Astrocyte (in vitro differentiated cells and primary cell): ENCODE measurements around the gene LNX2. TPM values are rescaled to one million over a fixed set of nuclear protein-coding genes. Genes with fewer than 3 reads are reported as not detected.

Experiments
- DNase-seq: peaks from one replicate; pipeline ENCODE4 v3.0.0-alpha.2; 2010; ENCODE audit warnings: low read depth
- FAIRE-seq: peaks from 2 replicates; lab custom pipeline; 2011; peaks lifted over from hg19 to GRCh38; lab: Jason Lieb, UNC
- H2AFZ ChIP-seq: 2 replicates; pipeline ENCODE4 v1.6.0; 2012; ENCODE audit warnings: low read depth, low read length, inconsistent platforms
- H3K27ac ChIP-seq: 2 replicates; pipeline ENCODE4 v1.5.1; 2011; ENCODE audit warnings: low read depth, low read length, inconsistent platforms
- H3K27me3 ChIP-seq: 2 replicates; pipeline ENCODE4 v1.6.0; 2011; ENCODE audit warnings: low read length, inconsistent platforms; ENCODE audit not compliant: insufficient read depth
- H3K36me3 ChIP-seq: 2 replicates; pipeline ENCODE4 v1.5.1; 2011; ENCODE audit warnings: low read length, inconsistent platforms; ENCODE audit not compliant: insufficient read depth
- H3K4me1 ChIP-seq: 2 replicates; pipeline ENCODE4 v1.5.1; 2011; ENCODE audit warnings: low read length, inconsistent platforms; ENCODE audit not compliant: insufficient read depth
- H3K4me2 ChIP-seq: 2 replicates; pipeline ENCODE4 v1.6.0; 2012; ENCODE audit warnings: low read length, inconsistent platforms
- H3K4me3 ChIP-seq: 2 replicates; pipeline ENCODE4 v1.5.1; 2011; ENCODE audit warnings: low read depth, mild to moderate bottlenecking, low read length, inconsistent platforms; ENCODE audit not compliant: insufficient read depth
- H3K79me2 ChIP-seq: 2 replicates; pipeline ENCODE4 v1.6.0; 2012; ENCODE audit warnings: mild to moderate bottlenecking, low read length, inconsistent platforms; ENCODE audit not compliant: insufficient read depth
- H3K9ac ChIP-seq: 2 replicates; pipeline ENCODE4 v1.6.0; 2012; ENCODE audit warnings: mild to moderate bottlenecking, low read length, inconsistent platforms
- H3K9me3 ChIP-seq: 2 replicates; pipeline ENCODE4 v1.5.1; 2012; ENCODE audit warnings: low read depth, mild to moderate bottlenecking, low read length, inconsistent platforms; ENCODE audit not compliant: insufficient read depth
- H4K20me1 ChIP-seq: 2 replicates; pipeline ENCODE4 v1.6.0; 2012; ENCODE audit warnings: low read length, inconsistent platforms; ENCODE audit not compliant: insufficient read depth
- H3K27ac Mint-ChIP-seq: one replicate; pipeline ENCODE4 v1.8.0; 2021; ENCODE audit warnings: mild to moderate bottlenecking, mixed read lengths; ENCODE audit not compliant: unreplicated experiment
- H3K27me3 Mint-ChIP-seq: one replicate; pipeline ENCODE4 v1.8.0; 2021; ENCODE audit warnings: low read depth, mixed read lengths; ENCODE audit not compliant: unreplicated experiment
- H3K36me3 Mint-ChIP-seq: one replicate; pipeline ENCODE4 v1.8.0; 2021; ENCODE audit warnings: low read depth, mixed read lengths; ENCODE audit not compliant: unreplicated experiment
- H3K4me1 Mint-ChIP-seq: one replicate; pipeline ENCODE4 v1.8.0; 2021; ENCODE audit warnings: low read depth, mixed read lengths; ENCODE audit not compliant: unreplicated experiment
- H3K4me3 Mint-ChIP-seq: one replicate; pipeline ENCODE4 v1.8.0; 2021; ENCODE audit warnings: mild to moderate bottlenecking, moderate library complexity, mixed read lengths; ENCODE audit not compliant: unreplicated experiment
- H3K9me3 Mint-ChIP-seq: one replicate; pipeline ENCODE4 v1.8.0; 2021; ENCODE audit warnings: mild to moderate bottlenecking, mixed read lengths; ENCODE audit not compliant: unreplicated experiment
- CTCF ChIP-seq: IDR thresholded peaks from 2 replicates; pipeline ENCODE4 v1.5.1; 2011; ENCODE audit warnings: low read depth, mild to moderate bottlenecking, inconsistent platforms, low read length, moderate library complexity; ENCODE audit not compliant: insufficient read depth
- EZH2 ChIP-seq: IDR thresholded peaks from 2 replicates; pipeline ENCODE4 v1.6.1; 2012; ENCODE audit warnings: mild to moderate bottlenecking, low read length, inconsistent platforms; ENCODE audit not compliant: insufficient read depth
- total RNA-seq: library from RNA; stranded (reverse); gene quantifications from 2 replicates; pipeline ENCODE4 v1.2.1, GENCODE V29; 2021

Gene LNX2
- total RNA-seq, 1 donor from 2014 or later, result 8.7 TPM

- Histone ChIP-seq H3K79me2 (no peaks in the 10 kb centered on the region), H3K4me2 (no peak overlapping the region), H3K9me3 (no peaks in the 10 kb centered on the region), H3K4me3 (no peak overlapping the region), H3K4me1 (no peaks in the 10 kb centered on the region), H2AFZ (no peak overlapping the region), H3K36me3 (no peaks in the 10 kb centered on the region), H3K9ac (no peak overlapping the region), H3K27ac (no peak overlapping the region), H4K20me1 (no peaks in the 10 kb centered on the region), H3K27me3 (no peaks in the 10 kb centered on the region)
- H3K4me3 Mint-ChIP-seq, result no peak overlapping the region
- FAIRE-seq (no peak), DNase-seq (no peak)
- H3K27me3 Mint-ChIP-seq, result peaks cover 12% of the 10 kb centered on the region
- H3K4me1 Mint-ChIP-seq, result no peaks in the 10 kb centered on the region
- no peaks in the 10 kb centered on the region for H3K36me3 Mint-ChIP-seq
- no peak for TF ChIP-seq CTCF
- TF ChIP-seq EZH2, result no peak
- H3K9me3 Mint-ChIP-seq, result no peaks in the 10 kb centered on the region
- H3K27ac Mint-ChIP-seq, result no peak overlapping the region
Observed at GRCh38 chr13:27497563-27498230, 122.6 kb downstream of the LNX2 start.

GRCh38 chr13:27496536-27497273, 123.6 kb downstream of the LNX2 start:
- H4K20me1 ChIP-seq, result no peaks in the 10 kb centered on the region
- TF ChIP-seq CTCF, result no peak
- no peak for TF ChIP-seq EZH2

GRCh38 chr13:27496006-27496405, 124.3 kb downstream of the LNX2 start:
- Histone ChIP-seq H3K4me2 (no peak overlapping the region), H3K9ac (no peak overlapping the region), H3K36me3 (no peaks in the 10 kb centered on the region), H3K4me3 (no peak overlapping the region), H3K4me1 (no peaks in the 10 kb centered on the region), H3K79me2 (no peaks in the 10 kb centered on the region), H3K27me3 (no peaks in the 10 kb centered on the region), H2AFZ (no peak overlapping the region), H3K9me3 (no peaks in the 10 kb centered on the region), H3K27ac (no peak overlapping the region), H4K20me1 (no peaks in the 10 kb centered on the region)
- no peak overlapping the region for H3K27ac Mint-ChIP-seq
- H3K4me3 Mint-ChIP-seq, result no peak overlapping the region
- TF ChIP-seq CTCF (no peak), EZH2 (no peak)
- H3K4me1 Mint-ChIP-seq, result no peaks in the 10 kb centered on the region
- no peak for DNase-seq
- H3K36me3 Mint-ChIP-seq, result no peaks in the 10 kb centered on the region
- no peaks in the 10 kb centered on the region for H3K9me3 Mint-ChIP-seq
- H3K27me3 Mint-ChIP-seq, result peaks cover 9% of the 10 kb centered on the region
- no peak for FAIRE-seq

More at GRCh38 chr13:27496536-27497273, 123.6 kb downstream of the LNX2 start:
- H3K4me3 Mint-ChIP-seq, result no peak overlapping the region
- H2AFZ ChIP-seq, result no peak overlapping the region
- H3K36me3 ChIP-seq, result no peaks in the 10 kb centered on the region
- no peaks in the 10 kb centered on the region for H3K79me2 ChIP-seq
- no peaks in the 10 kb centered on the region for H3K27me3 ChIP-seq
- no peak overlapping the region for H3K4me2 ChIP-seq
- H3K36me3 Mint-ChIP-seq, result no peaks in the 10 kb centered on the region
- no peaks in the 10 kb centered on the region for H3K9me3 ChIP-seq
- peaks cover 9% of the 10 kb centered on the region for H3K27me3 Mint-ChIP-seq
- no peak overlapping the region for H3K27ac ChIP-seq
- no peak overlapping the region for H3K4me3 ChIP-seq
- H3K4me1 ChIP-seq, result no peaks in the 10 kb centered on the region
- DNase-seq (no peak), FAIRE-seq (no peak)
- H3K4me1 Mint-ChIP-seq, result no peaks in the 10 kb centered on the region
- H3K9ac ChIP-seq, result no peak overlapping the region
- no peaks in the 10 kb centered on the region for H3K9me3 Mint-ChIP-seq
- no peak overlapping the region for H3K27ac Mint-ChIP-seq
